Fibroblast of the aortic adventitia (primary cell): ENCODE measurements around the gene C12orf56. TPM values are rescaled to one million over a fixed set of nuclear protein-coding genes. Genes with fewer than 3 reads are reported as not detected.
"Not testable (repeated sequence)": the region's sequence is repeated elsewhere in the genome, so short reads cannot be mapped to it uniquely, and the experiment has no call there.

Experiments
- DNase-seq: peaks from one replicate; pipeline ENCODE4 v3.0.0-alpha.2; 2010; ENCODE audit warnings: low read depth
- H3K4me3 ChIP-seq: 2 replicates; pipeline ENCODE4 v1.5.1; 2011; ENCODE audit warnings: low read depth, mild to moderate bottlenecking, control low read depth, low read length, moderate library complexity
- CTCF ChIP-seq: IDR thresholded peaks from 2 replicates; pipeline ENCODE4 v1.5.1; 2011; ENCODE audit warnings: mild to moderate bottlenecking, low read length, control low read depth, inconsistent platforms; ENCODE audit not compliant: insufficient read depth
- total RNA-seq: library from RNA; depleted of rRNA; stranded (reverse); fragments of >200 nt; gene quantifications from 2 replicates; pipeline ENCODE4 v1.2.3, GENCODE V29; 2012; ENCODE audit warnings: low replicate concordance

Gene C12orf56
- total RNA-seq, 1 donor = 4.0 TPM

GRCh38 chr12:64325055-64325454 is 65.5 kb downstream of the C12orf56 start:
- no peak overlapping the region for H3K4me3 ChIP-seq
- TF ChIP-seq CTCF = no peak
- DNase-seq = no peak

- DNase-seq = peak; percentile 10
- no peak for TF ChIP-seq CTCF
- H3K4me3 ChIP-seq = no peak overlapping the region
Measured at GRCh38 chr12:64323476-64324225, 66.9 kb downstream of the C12orf56 start.

- no peak for TF ChIP-seq CTCF
- no peak for DNase-seq
- no peak overlapping the region for H3K4me3 ChIP-seq
Measured at GRCh38 chr12:64323006-64323405, 67.6 kb downstream of the C12orf56 start.

- TF ChIP-seq CTCF = no peak
- H3K4me3 ChIP-seq = no peak overlapping the region
- DNase-seq = no peak
Measured at GRCh38 chr12:64320611-64321010, 69.9 kb downstream of the C12orf56 start.

GRCh38 chr12:64319540-64320225 is 70.9 kb downstream of the C12orf56 start:
- DNase-seq, H3K4me3 ChIP-seq: not testable (repeated sequence)

- H3K4me3 ChIP-seq = no peak overlapping the region
- TF ChIP-seq CTCF = no peak
- peak; percentile 60 for DNase-seq
Measured at GRCh38 chr12:64318605-64319004, 72.0 kb downstream of the C12orf56 start.

- TF ChIP-seq CTCF = no peak
- DNase-seq = no peak
- no peak overlapping the region for H3K4me3 ChIP-seq
Measured at GRCh38 chr12:64311877-64312276, 78.7 kb downstream of the C12orf56 start.
